ENCODE results near the gene SHC4.
A peak's percentile ranks its signal among the peaks of the same experiment; 100 is the strongest.

Gene SHC4

DNA sequence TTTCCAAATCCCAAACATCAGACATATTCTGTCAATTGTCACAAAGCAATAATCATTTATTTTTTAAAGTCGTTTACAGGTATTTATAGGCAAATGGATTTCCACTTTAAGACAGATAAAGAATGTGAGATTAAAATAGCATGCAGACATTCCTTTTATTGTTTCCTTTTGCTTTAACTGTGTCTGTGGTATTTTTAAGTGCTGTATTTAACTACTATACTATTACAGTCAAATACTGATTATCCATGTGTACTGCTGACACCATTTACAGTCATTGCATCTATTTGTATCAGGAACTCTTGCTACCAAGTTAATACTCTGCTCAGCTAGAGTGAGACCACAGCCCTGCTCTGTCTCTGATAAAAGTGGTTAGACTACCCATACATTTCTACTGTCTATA is 140.0 kb downstream of the SHC4 start:
- H3K4me1 ChIP-seq (ENCODE audit: control insufficient read depth, insufficient read depth, low read length): no peaks in the 10 kb centered on the region; the same call in 1 of the 2 replicates
- H3K36me3 ChIP-seq (ENCODE audit: control insufficient read depth, insufficient read depth, low read length): no peaks in the 10 kb centered on the region
- H3K4me3 ChIP-seq (ENCODE audit: low read length): no peak overlapping the region
- WGBS (ENCODE audit: insufficient coverage, insufficient read length): no CpG with 5 or more reads among the region's 1 CpG
- H3K9me3 ChIP-seq (ENCODE audit: control insufficient read depth, insufficient read depth, low read length): no peaks in the 10 kb centered on the region
- no peaks in the 10 kb centered on the region for H3K27me3 ChIP-seq (ENCODE audit: control insufficient read depth, insufficient read depth, low read length)
- H3K27ac ChIP-seq (ENCODE audit: low read length): no peak overlapping the region
- no peak for DNase-seq (ENCODE audit: low read depth, low spot score)

DNA sequence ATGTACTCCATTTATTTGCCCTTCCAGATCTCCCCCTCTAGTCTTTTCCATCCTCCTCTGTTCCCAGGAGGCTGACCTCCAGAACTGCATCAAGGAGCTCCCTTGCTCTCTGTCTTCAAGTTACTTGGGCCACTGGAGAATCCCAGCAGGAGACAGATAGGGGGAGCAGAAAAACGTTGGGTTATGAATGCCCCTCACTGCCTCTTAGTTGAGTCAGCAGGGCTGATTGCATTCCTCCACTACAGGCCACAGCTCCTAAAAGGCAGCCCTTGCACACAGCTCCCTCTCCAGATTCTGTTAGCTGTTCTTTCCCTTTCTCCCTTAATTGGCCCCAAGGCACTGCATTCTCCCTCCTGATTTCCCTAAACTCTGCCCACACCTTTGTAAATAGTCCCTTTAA is 140.5 kb downstream of the SHC4 start:
- WGBS (ENCODE audit: insufficient coverage, insufficient read length): no CpG with 5 or more reads among the region's 1 CpG
- Histone ChIP-seq H3K27me3 (ENCODE audit: control insufficient read depth, insufficient read depth, low read length) (no peaks in the 10 kb centered on the region), H3K27ac (ENCODE audit: low read length) (no peak overlapping the region), H3K9me3 (ENCODE audit: control insufficient read depth, insufficient read depth, low read length) (no peaks in the 10 kb centered on the region), H3K4me3 (ENCODE audit: low read length) (no peak overlapping the region), H3K4me1 (ENCODE audit: control insufficient read depth, insufficient read depth, low read length) (no peaks in the 10 kb centered on the region; the same call in 1 of the 2 replicates), H3K36me3 (ENCODE audit: control insufficient read depth, insufficient read depth, low read length) (no peaks in the 10 kb centered on the region)
- DNase-seq (ENCODE audit: low read depth, low spot score): no peak

DNA sequence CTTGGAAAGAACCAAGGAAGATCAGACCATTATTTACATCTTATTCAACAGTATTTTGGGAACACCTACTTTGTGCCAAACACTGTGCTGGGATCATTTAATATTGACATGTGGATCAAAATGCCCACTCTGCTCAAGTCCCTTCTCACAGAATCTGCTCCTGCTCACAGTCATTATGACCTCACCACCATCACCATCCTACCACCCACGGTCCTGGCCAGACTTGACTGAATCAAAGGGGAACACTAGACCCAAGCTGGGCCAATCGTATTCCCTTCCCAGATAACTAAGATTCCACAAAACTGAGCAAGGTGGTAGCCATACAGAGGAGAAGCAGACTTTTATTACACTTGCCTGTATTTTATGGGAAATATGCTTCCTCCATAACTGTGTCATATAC is 149.4 kb downstream of the SHC4 start:
- Histone ChIP-seq H3K27me3 (ENCODE audit: control insufficient read depth, insufficient read depth, low read length) (no peaks in the 10 kb centered on the region), H3K36me3 (ENCODE audit: control insufficient read depth, insufficient read depth, low read length) (no peaks in the 10 kb centered on the region), H3K4me3 (ENCODE audit: low read length) (no peak overlapping the region), H3K27ac (ENCODE audit: low read length) (no peak overlapping the region), H3K9me3 (ENCODE audit: control insufficient read depth, insufficient read depth, low read length) (no peaks in the 10 kb centered on the region), H3K4me1 (ENCODE audit: control insufficient read depth, insufficient read depth, low read length) (no peaks in the 10 kb centered on the region)
- no CpG with 5 or more reads among the region's 2 CpGs for WGBS (ENCODE audit: insufficient coverage, insufficient read length)
- no peak for DNase-seq (ENCODE audit: low read depth, low spot score)

DNA sequence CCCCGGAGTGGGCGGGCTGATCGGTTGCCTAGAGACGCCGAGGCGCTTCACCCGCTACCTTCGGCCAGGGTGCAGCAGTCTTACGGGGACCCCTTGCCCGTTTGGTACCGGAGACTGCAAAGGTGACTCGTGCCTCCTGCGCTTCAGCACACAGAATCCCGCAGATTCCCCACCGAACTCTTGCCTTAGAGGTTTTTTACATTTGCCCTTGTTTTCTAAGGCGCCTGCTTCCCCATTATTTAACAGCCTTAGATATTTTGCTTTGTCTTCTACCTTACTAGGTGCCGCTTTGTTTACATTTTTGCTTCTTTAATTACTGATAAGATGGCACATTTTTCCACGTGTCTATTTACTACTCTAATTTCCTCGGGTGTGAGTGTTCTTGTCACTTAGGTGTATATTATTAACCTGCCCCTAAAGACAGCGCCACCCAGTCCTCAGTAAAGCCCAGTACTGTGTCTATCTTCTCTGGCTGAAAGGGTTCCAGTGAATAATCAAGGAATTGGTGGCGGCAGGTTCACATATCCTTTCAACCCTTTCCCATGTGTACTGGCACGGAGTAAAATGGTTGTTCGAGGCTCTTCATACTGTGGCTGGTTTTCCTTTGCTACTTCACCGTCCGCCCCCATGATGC is 152.3 kb downstream of the SHC4 start:
- Histone ChIP-seq H3K4me1 (ENCODE audit: control insufficient read depth, insufficient read depth, low read length) (no peaks in the 10 kb centered on the region), H3K27me3 (ENCODE audit: control insufficient read depth, insufficient read depth, low read length) (no peaks in the 10 kb centered on the region), H3K27ac (ENCODE audit: low read length) (no peak overlapping the region), H3K4me3 (ENCODE audit: low read length) (peak overlapping the region; percentile 52; the same call in 1 of the 2 replicates), H3K9me3 (ENCODE audit: control insufficient read depth, insufficient read depth, low read length) (no peaks in the 10 kb centered on the region), H3K36me3 (ENCODE audit: control insufficient read depth, insufficient read depth, low read length) (no peaks in the 10 kb centered on the region)
- no peak for DNase-seq (ENCODE audit: low read depth, low spot score)
- WGBS (ENCODE audit: insufficient coverage, insufficient read length): no CpG with 5 or more reads among the region's 25 CpGs

DNA sequence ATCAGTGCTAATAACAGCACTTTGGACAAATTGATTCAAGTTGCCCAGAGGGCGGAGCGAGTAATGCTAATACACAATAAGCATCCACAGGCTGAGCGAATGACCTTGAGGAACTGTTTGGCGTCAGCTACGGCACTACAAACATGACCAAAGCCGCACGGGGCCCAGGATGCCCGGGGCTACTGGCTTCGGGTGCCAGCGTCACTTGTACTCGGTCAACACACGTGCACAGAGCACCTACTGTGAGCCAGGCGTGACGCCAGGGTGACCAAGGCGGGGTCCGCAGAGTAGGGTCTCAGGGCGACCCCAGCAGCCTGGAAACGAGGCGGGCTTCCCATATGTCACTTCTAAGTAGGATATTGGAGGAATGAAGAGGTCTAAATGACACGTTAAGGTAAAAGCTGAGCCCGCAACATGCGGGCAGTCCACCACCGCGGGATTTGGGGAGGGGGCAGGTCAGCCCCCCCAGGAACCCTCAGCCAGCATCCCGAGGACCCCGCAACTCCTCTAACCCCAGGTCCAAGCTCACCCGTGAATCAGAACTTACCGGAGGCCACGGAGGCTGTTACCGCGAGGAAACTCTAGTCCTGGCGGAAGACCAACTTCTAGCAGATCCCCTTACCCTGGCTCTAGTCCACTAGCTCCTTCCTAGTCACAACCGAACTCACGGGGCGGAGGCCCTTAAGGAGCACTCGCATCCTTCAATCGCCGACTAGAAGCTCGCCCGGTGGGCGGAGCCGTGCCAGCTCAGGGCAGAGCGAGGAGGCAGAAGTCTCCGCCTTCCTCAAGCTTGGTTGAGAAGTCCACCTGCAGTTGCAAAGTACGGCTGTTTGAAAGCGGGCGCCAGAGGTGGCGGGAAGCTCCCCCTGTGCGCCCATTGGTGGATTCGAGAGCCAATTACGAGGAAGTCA is 153.1 kb downstream of the SHC4 start, which contains the start of gene CEP152:
Gene CEP152, minus strand, starts transcription at position 656 of the 911 bp plus-strand sequence. CDS start 5,420 bp downstream, outside the sequence.
- DNase-seq (ENCODE audit: low read depth, low spot score): peak; percentile 99
- Histone ChIP-seq H3K4me3 (ENCODE audit: low read length) (peak within 1 kb of the TSS; percentile 68; the same call in 1 of the 2 replicates), H3K4me1 (ENCODE audit: control insufficient read depth, insufficient read depth, low read length) (no peaks in the 10 kb centered on the region), H3K9me3 (ENCODE audit: control insufficient read depth, insufficient read depth, low read length) (no peaks in the 10 kb centered on the region), H3K27me3 (ENCODE audit: control insufficient read depth, insufficient read depth, low read length) (no peaks in the 10 kb centered on the region), H3K27ac (ENCODE audit: low read length) (no peak within 1 kb of the TSS), H3K36me3 (ENCODE audit: control insufficient read depth, insufficient read depth, low read length) (no peaks in the 10 kb centered on the region)
- WGBS (ENCODE audit: insufficient coverage, insufficient read length): no CpG with 5 or more reads among the region's 51 CpGs

DNA sequence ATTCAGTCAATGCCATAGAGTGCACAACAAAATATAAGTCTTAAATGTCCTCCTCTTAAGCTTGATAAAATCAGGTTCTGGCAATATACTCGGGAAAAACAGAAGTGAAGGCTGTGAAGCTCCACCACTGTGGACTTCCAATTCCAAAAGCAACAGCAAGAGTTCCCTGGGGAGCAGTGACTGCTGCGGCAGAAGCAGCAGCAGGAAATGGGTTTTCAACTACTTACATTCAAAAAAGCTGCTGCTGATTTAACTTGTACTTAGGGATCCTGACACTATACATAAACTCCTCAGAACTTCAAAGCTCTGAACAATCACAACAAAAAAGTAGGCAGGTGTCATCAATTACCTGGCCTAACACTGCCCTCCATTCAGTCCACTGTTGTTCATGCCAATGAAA is 157.6 kb downstream of the SHC4 start:
- WGBS (ENCODE audit: insufficient coverage, insufficient read length): no CpG with 5 or more reads among the region's 2 CpGs
- no peak overlapping the region for H3K4me3 ChIP-seq (ENCODE audit: low read length)

DNA sequence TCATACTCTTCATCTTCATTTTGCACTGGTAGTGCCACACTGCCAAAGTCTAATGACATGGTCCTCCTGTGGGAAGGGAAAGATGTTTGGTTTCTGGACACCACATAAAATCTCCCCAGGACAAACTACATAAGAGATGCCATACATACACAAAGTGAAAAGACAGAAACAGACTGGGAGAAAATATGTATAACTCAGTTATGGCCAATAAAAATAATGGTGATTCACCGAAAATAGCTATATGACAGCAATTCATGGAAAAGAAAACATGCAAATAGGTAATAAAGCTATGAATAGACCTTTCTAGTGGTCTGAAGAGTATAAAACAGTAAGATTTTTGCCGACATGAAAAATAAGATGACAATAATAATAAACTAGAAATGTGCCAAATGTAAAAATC is 158.1 kb downstream of the SHC4 start:
- no CpG with 5 or more reads among the region's 2 CpGs for WGBS (ENCODE audit: insufficient coverage, insufficient read length)
- Histone ChIP-seq H3K4me1 (ENCODE audit: control insufficient read depth, insufficient read depth, low read length) (no peaks in the 10 kb centered on the region), H3K9me3 (ENCODE audit: control insufficient read depth, insufficient read depth, low read length) (no peaks in the 10 kb centered on the region), H3K36me3 (ENCODE audit: control insufficient read depth, insufficient read depth, low read length) (no peaks in the 10 kb centered on the region), H3K27ac (ENCODE audit: low read length) (no peak overlapping the region), H3K4me3 (ENCODE audit: low read length) (no peak overlapping the region), H3K27me3 (ENCODE audit: control insufficient read depth, insufficient read depth, low read length) (no peaks in the 10 kb centered on the region)
- DNase-seq (ENCODE audit: low read depth, low spot score): no peak

More for the DNA sequence above, 157.6 kb downstream of the SHC4 start:
- no peaks in the 10 kb centered on the region for H3K27me3 ChIP-seq (ENCODE audit: control insufficient read depth, insufficient read depth, low read length)
- no peak overlapping the region for H3K27ac ChIP-seq (ENCODE audit: low read length)
- no peaks in the 10 kb centered on the region for H3K9me3 ChIP-seq (ENCODE audit: control insufficient read depth, insufficient read depth, low read length)
- no peaks in the 10 kb centered on the region for H3K36me3 ChIP-seq (ENCODE audit: control insufficient read depth, insufficient read depth, low read length)
- no peaks in the 10 kb centered on the region for H3K4me1 ChIP-seq (ENCODE audit: control insufficient read depth, insufficient read depth, low read length)
- DNase-seq (ENCODE audit: low read depth, low spot score): no peak

DNA sequence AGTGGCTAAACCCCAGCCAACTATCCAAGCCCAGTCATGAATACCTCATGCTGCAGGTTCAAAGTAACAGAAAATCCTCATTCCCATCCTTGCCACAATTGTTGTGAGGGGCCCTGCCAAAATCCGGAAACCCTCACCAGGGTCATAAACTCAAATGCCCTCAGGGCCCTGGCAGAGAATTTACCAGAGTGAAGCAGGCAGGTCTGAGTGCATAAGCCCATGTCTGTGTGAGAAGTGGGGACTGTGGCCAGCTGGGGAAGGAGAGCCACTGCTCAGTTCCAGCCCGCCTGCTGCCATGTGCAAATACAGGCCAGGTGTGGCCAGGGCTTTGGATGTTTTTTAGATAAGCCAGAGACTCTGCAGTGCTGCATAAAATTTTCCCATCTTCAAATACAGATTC is 159.8 kb downstream of the SHC4 start:
- WGBS (ENCODE audit: insufficient coverage, insufficient read length): no CpG with 5 or more reads among the region's 2 CpGs

DNA sequence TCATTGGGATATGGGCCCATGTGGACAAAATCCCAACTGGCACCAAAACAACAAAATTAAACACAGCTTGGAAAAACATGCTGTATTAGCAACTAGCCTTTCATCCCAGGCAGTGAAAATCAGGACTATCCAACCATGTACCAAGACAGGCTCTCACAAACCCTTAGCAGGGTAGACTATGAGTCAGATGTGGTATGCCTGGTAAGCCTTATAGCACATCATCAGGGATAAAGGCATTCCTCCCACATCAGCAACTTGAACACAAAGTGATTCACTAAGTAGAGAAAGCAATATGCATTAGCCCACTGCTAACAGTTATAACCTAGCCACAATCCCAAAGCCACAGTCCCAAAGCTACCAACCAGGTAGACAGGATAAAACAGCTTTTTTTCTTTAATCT is 160.9 kb downstream of the SHC4 start:
- no peak overlapping the region for H3K27ac ChIP-seq (ENCODE audit: low read length)
- H3K9me3 ChIP-seq (ENCODE audit: control insufficient read depth, insufficient read depth, low read length): no peaks in the 10 kb centered on the region
- no peak overlapping the region for H3K4me3 ChIP-seq (ENCODE audit: low read length)
- H3K4me1 ChIP-seq (ENCODE audit: control insufficient read depth, insufficient read depth, low read length): no peaks in the 10 kb centered on the region
- no peaks in the 10 kb centered on the region for H3K36me3 ChIP-seq (ENCODE audit: control insufficient read depth, insufficient read depth, low read length)
- H3K27me3 ChIP-seq (ENCODE audit: control insufficient read depth, insufficient read depth, low read length): no peaks in the 10 kb centered on the region
- no peak for DNase-seq (ENCODE audit: low read depth, low spot score)

More for the DNA sequence above, 159.8 kb downstream of the SHC4 start:
- DNase-seq (ENCODE audit: low read depth, low spot score): no peak
- H3K36me3 ChIP-seq (ENCODE audit: control insufficient read depth, insufficient read depth, low read length): no peaks in the 10 kb centered on the region
- H3K4me3 ChIP-seq (ENCODE audit: low read length): no peak overlapping the region
- H3K27me3 ChIP-seq (ENCODE audit: control insufficient read depth, insufficient read depth, low read length): no peaks in the 10 kb centered on the region
- no peak overlapping the region for H3K27ac ChIP-seq (ENCODE audit: low read length)
- no peaks in the 10 kb centered on the region for H3K9me3 ChIP-seq (ENCODE audit: control insufficient read depth, insufficient read depth, low read length)
- no peaks in the 10 kb centered on the region for H3K4me1 ChIP-seq (ENCODE audit: control insufficient read depth, insufficient read depth, low read length)

DNA sequence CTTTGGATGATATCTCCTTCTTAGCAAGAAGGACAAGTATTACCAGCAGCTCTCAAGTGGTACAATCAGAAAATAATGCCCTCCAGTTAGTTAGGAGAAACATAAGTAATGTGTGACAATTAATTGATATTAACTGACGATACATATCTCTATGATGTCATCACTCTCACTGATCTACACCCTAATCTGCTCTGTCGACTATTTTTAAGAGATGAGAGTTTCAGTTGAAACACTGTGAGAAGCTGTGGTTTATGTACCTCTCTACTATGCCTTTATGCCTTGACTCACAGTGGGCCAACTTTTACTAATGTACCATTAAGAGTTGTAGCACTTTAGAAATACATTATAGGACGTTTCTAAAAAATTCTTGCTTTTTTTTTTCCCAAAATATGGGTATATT is 161.5 kb downstream of the SHC4 start:
- Histone ChIP-seq H3K27me3 (ENCODE audit: control insufficient read depth, insufficient read depth, low read length) (no peaks in the 10 kb centered on the region), H3K4me1 (ENCODE audit: control insufficient read depth, insufficient read depth, low read length) (no peaks in the 10 kb centered on the region), H3K9me3 (ENCODE audit: control insufficient read depth, insufficient read depth, low read length) (no peaks in the 10 kb centered on the region), H3K27ac (ENCODE audit: low read length) (no peak overlapping the region), H3K4me3 (ENCODE audit: low read length) (no peak overlapping the region), H3K36me3 (ENCODE audit: control insufficient read depth, insufficient read depth, low read length) (no peaks in the 10 kb centered on the region)
- no peak for DNase-seq (ENCODE audit: low read depth, low spot score)
- WGBS (ENCODE audit: insufficient coverage, insufficient read length): no CpG with 5 or more reads among the region's 3 CpGs
